Tibial nerve (tissue), 3 donors: ENCODE results near the gene VMP1.

Source experiments
- POLR2A ChIP-seq, 2 donors: fragments of 450-650 bp; IDR thresholded peaks; one replicate each; pipeline ENCODE4 v1.6.1; 2017; ENCODE audit warnings: antibody characterized with exemption in 2 of 2, mild to moderate bottlenecking in 2 of 2, moderate library complexity in 2 of 2
- TF ChIP-seq, protein P1 (sequence below), 5 experiments: fragments of 200-600 bp in 3 of 5; fragments of 450-650 bp in 2 of 5; sonication (generic) in 3 of 5; IDR thresholded peaks; one replicate each; pipeline ENCODE4 v1.5.1; 2016 to 2019; ENCODE audit warnings: antibody characterized with exemption in 5 of 5, mild to moderate bottlenecking in 3 of 5, moderate library complexity in 2 of 5

DNA sequence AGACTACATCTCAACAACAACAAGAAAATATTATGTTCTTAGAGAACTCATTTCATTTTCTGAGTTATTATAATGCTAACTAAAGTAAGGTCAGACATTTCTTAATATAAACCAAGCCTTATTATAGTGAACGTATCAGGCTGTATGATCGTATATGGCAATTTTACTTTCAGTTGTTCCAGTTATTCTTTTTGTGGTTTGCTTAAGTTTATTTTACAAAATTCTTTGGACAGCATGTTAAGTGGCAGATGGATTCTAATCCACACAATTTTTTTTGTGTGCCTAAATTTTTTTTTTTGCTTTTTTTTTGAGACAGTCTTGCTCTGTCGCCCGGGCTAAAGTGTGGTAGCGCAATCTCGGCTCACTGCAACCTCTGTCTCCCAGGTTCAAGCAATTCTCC lies 59.0 kb downstream of the VMP1 start:
- no peak for TF ChIP-seq POLR2A (IDR thresholded peaks at IDR 0.05)
- TF ChIP-seq, protein P1, sequence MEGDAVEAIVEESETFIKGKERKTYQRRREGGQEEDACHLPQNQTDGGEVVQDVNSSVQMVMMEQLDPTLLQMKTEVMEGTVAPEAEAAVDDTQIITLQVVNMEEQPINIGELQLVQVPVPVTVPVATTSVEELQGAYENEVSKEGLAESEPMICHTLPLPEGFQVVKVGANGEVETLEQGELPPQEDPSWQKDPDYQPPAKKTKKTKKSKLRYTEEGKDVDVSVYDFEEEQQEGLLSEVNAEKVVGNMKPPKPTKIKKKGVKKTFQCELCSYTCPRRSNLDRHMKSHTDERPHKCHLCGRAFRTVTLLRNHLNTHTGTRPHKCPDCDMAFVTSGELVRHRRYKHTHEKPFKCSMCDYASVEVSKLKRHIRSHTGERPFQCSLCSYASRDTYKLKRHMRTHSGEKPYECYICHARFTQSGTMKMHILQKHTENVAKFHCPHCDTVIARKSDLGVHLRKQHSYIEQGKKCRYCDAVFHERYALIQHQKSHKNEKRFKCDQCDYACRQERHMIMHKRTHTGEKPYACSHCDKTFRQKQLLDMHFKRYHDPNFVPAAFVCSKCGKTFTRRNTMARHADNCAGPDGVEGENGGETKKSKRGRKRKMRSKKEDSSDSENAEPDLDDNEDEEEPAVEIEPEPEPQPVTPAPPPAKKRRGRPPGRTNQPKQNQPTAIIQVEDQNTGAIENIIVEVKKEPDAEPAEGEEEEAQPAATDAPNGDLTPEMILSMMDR (IDR thresholded peaks at IDR 0.05), result no peak
